ENCODE results near the gene IRAK3.

IRAK3 gene

DNA sequence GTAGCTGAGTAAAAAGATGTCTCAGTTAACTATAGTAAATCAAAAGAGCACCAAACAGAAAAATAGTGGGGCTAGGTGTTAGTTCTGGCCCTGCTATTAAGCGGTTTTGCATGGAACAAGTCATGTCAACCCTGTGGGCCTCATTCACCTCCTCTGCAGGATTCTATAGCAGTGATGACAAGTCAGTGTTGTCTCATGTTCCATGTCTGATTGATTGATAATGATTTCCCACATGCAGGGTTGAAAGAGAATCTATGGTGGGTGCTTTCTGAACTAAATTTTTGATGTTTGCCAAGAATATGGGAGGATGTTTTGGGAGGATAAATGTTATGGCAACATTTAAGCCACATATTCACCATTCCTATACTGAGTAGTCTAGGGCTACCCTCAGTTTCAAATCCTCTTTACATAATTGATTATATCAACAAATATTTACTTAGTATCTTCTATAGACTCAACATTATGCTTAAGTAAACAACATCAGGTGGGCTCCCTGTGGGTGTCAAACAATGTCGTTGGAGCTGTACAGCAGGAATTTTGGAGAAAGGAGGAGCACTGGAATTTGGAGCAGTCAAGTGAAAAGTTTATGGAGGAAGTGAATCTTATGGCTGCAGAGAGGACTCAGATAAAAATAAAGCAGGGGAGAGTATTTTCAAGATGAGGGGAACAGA, 48.6 kb downstream of the IRAK3 start:
- H3K4me1 ChIP-seq (ENCODE audit: insufficient read depth, low read length), result peaks cover 9% of the 10 kb centered on the region
- H2AFZ ChIP-seq (ENCODE audit: low read depth, low read length), result no peak overlapping the region
- no peak overlapping the region for H3K4me3 ChIP-seq (ENCODE audit: low read length)
- H3K36me3 ChIP-seq (ENCODE audit: insufficient read depth, low read length), result no peaks in the 10 kb centered on the region
- peaks cover 12% of the 10 kb centered on the region for H3K27me3 ChIP-seq (ENCODE audit: insufficient read depth, low read length)
- H3K9me3 ChIP-seq (ENCODE audit: low read length), result no peaks in the 10 kb centered on the region

DNA sequence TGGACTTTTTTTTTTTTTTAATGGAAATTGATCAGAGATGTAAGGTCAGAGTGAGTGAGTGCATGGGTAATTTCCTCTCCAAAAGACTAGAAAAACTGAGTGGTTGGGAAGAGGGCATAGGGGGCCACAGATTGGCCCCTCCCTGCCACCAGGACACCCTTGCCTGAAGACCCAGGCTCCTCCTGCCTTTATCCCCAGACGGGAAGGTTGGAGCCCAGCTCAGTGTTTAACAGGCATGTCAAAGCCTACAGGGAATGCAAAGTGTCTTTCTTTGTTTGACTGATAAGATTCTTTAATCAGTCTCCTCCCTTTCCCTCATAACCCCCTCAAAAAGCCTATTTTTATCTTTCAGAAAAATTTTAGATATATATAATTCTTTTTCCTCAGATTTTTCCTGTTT, 50.3 kb downstream of the IRAK3 start:
- Histone ChIP-seq H3K36me3 (ENCODE audit: insufficient read depth, low read length) (no peaks in the 10 kb centered on the region), H3K4me3 (ENCODE audit: low read length) (no peak overlapping the region)

GRCh38 chr12:66240096-66240820, 51.2 kb downstream of the IRAK3 start:
- Histone ChIP-seq H3K9me3 (ENCODE audit: low read length) (no peaks in the 10 kb centered on the region), H3K27me3 (ENCODE audit: insufficient read depth, low read length) (peaks cover 12% of the 10 kb centered on the region), H3K36me3 (ENCODE audit: insufficient read depth, low read length) (no peaks in the 10 kb centered on the region), H3K4me3 (ENCODE audit: low read length) (no peak overlapping the region), H2AFZ (ENCODE audit: low read depth, low read length) (no peak overlapping the region), H3K4me1 (ENCODE audit: insufficient read depth, low read length) (peaks cover 6% of the 10 kb centered on the region)

More for the DNA sequence above, 50.3 kb downstream of the IRAK3 start:
- peaks cover 12% of the 10 kb centered on the region for H3K27me3 ChIP-seq (ENCODE audit: insufficient read depth, low read length)
- peaks cover 9% of the 10 kb centered on the region for H3K4me1 ChIP-seq (ENCODE audit: insufficient read depth, low read length)
- H3K9me3 ChIP-seq (ENCODE audit: low read length), result no peaks in the 10 kb centered on the region
- H2AFZ ChIP-seq (ENCODE audit: low read depth, low read length), result no peak overlapping the region

DNA sequence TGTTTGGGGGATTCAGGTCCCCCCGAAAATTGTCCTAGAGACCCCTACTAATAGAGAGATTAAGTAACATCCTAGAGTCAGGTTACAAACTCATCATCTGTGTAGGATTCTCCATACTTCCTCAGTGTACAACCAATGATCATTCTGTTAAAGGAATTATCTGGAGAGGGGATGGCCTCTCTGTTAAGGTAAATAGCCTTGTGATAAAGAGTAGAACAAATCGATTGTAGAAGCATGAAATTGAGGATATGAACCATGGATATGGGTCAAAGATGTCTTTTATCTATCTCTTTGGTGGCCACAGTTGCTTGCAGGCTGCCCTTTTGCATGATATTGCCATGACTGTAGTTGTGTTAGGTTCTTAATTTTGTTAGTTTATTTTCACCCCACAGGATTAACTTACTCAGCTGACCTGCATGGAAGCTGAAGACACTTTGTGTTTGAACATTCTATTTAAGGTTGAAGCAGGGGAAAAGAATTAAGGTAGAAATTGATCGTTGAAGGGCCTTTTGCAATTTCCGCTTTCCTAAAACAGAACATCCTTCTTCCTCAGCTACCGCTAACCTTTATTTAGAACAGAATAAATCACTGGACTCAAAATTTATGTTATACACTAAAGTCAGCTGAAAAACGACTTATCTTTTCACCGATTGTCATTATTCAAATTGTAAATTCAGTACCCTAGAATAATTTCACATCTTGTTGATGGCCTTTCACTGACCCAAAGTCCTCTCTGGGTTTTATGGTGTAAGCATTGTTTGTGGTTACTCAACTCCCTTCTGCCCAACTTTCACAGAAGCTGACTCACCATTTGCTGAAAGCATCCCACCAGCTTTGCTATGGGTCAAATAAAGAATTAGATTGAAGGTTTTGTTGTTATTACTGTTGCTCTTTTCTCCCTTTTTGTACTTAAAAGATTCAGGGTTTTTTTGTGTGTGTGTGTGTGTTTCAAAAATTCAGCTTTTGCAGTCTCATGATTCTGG, 52.3 kb downstream of the IRAK3 start:
- Histone ChIP-seq H3K4me3 (ENCODE audit: low read length) (no peak overlapping the region), H3K27me3 (ENCODE audit: insufficient read depth, low read length) (peaks cover 10% of the 10 kb centered on the region), H3K4me1 (ENCODE audit: insufficient read depth, low read length) (peaks cover 3% of the 10 kb centered on the region), H3K9me3 (ENCODE audit: low read length) (no peaks in the 10 kb centered on the region), H3K36me3 (ENCODE audit: insufficient read depth, low read length) (no peaks in the 10 kb centered on the region), H2AFZ (ENCODE audit: low read depth, low read length) (no peak overlapping the region)

GRCh38 chr12:66242311-66242710, 53.3 kb downstream of the IRAK3 start:
- Histone ChIP-seq H3K36me3 (ENCODE audit: insufficient read depth, low read length) (no peaks in the 10 kb centered on the region), H3K4me1 (ENCODE audit: insufficient read depth, low read length) (peaks cover 3% of the 10 kb centered on the region), H3K9me3 (ENCODE audit: low read length) (no peaks in the 10 kb centered on the region), H3K27me3 (ENCODE audit: insufficient read depth, low read length) (peaks cover 3% of the 10 kb centered on the region), H3K4me3 (ENCODE audit: low read length) (no peak overlapping the region), H2AFZ (ENCODE audit: low read depth, low read length) (no peak overlapping the region)

DNA sequence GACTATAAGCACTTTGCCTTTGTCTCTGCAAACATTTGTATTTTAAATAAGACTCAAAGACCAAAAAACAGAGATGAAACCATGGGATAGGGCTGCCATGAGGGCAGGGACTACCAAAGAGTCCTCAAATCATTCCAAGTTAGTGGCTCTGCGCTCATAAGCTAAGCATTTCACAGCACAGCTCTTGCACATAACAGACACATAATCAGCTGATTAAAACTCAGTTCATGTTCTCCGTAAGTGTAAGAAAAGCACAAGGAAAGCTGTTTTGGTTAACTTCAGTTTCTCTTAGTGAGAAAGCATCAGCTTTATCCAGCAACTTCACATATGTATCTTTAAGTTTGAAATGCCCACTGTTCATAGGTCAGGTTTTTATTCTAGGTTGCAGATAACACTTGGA, 54.9 kb downstream of the IRAK3 start:
- Histone ChIP-seq H3K36me3 (ENCODE audit: insufficient read depth, low read length) (no peaks in the 10 kb centered on the region), H3K4me1 (ENCODE audit: insufficient read depth, low read length) (peaks cover 3% of the 10 kb centered on the region), H3K9me3 (ENCODE audit: low read length) (no peaks in the 10 kb centered on the region), H3K27me3 (ENCODE audit: insufficient read depth, low read length) (no peaks in the 10 kb centered on the region), H2AFZ (ENCODE audit: low read depth, low read length) (no peak overlapping the region), H3K4me3 (ENCODE audit: low read length) (no peak overlapping the region)

- Histone ChIP-seq H3K36me3 (ENCODE audit: insufficient read depth, low read length) (no peaks in the 10 kb centered on the region), H2AFZ (ENCODE audit: low read depth, low read length) (no peak overlapping the region), H3K4me3 (ENCODE audit: low read length) (no peak overlapping the region), H3K4me1 (ENCODE audit: insufficient read depth, low read length) (no peaks in the 10 kb centered on the region), H3K9me3 (ENCODE audit: low read length) (no peaks in the 10 kb centered on the region), H3K27me3 (ENCODE audit: insufficient read depth, low read length) (no peaks in the 10 kb centered on the region)
Observed at GRCh38 chr12:66244446-66244845, 55.4 kb downstream of the IRAK3 start.

- Histone ChIP-seq H2AFZ (ENCODE audit: low read depth, low read length) (no peak overlapping the region), H3K4me3 (ENCODE audit: low read length) (no peak overlapping the region), H3K9me3 (ENCODE audit: low read length) (no peaks in the 10 kb centered on the region), H3K27me3 (ENCODE audit: insufficient read depth, low read length) (no peaks in the 10 kb centered on the region), H3K36me3 (ENCODE audit: insufficient read depth, low read length) (no peaks in the 10 kb centered on the region), H3K4me1 (ENCODE audit: insufficient read depth, low read length) (no peaks in the 10 kb centered on the region)
Observed at GRCh38 chr12:66247741-66248140, 58.7 kb downstream of the IRAK3 start.

DNA sequence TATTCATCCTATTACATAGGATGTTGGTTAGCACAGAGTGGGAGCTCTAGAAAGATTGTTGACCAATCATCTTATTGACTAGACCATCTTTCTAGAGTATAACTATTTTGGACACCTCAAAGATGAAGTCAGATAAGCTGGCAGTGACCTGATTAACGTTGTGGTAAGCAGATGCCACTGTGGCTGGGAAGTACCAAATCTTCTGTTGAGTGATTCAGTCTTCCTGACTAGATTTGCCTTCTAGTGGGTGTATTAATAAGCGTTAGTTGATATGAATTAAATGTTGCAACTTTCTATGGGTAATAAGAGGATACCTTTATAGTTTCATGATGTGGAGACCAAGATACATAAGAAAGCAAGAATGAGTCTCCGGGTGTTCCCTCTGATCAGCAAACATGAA, 62.0 kb downstream of the IRAK3 start:
- Histone ChIP-seq H3K9me3 (ENCODE audit: low read length) (no peaks in the 10 kb centered on the region), H2AFZ (ENCODE audit: low read depth, low read length) (no peak overlapping the region), H3K27me3 (ENCODE audit: insufficient read depth, low read length) (no peaks in the 10 kb centered on the region), H3K4me1 (ENCODE audit: insufficient read depth, low read length) (no peaks in the 10 kb centered on the region), H3K36me3 (ENCODE audit: insufficient read depth, low read length) (no peaks in the 10 kb centered on the region), H3K4me3 (ENCODE audit: low read length) (no peak overlapping the region)

GRCh38 chr12:66252771-66253170, 63.8 kb downstream of the IRAK3 start:
- H3K36me3 ChIP-seq (ENCODE audit: insufficient read depth, low read length), result no peaks in the 10 kb centered on the region
- H3K9me3 ChIP-seq (ENCODE audit: low read length), result no peaks in the 10 kb centered on the region
- no peak overlapping the region for H2AFZ ChIP-seq (ENCODE audit: low read depth, low read length)
- no peak overlapping the region for H3K4me3 ChIP-seq (ENCODE audit: low read length)
- no peaks in the 10 kb centered on the region for H3K27me3 ChIP-seq (ENCODE audit: insufficient read depth, low read length)
- peaks cover under 1% of the 10 kb centered on the region for H3K4me1 ChIP-seq (ENCODE audit: insufficient read depth, low read length)

DNA sequence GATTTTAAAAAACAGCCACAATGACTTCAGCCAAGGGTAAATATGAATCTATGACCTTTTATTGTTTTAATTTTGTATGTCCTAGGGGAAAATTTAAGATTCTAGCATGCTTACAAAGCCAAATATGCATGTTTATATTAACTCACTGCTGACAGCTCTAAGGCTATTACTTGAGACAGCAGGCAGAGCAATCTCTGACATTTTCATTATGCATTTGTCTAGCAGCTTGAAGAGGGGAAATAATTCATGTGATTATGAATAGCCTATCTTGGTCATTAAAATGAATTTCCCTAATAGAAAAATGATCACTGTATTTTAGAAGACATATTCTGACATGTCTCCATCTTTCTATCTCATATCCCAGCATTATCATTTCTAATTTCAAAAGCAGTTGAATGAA, 66.7 kb downstream of the IRAK3 start:
- Histone ChIP-seq H3K9me3 (ENCODE audit: low read length) (no peaks in the 10 kb centered on the region), H2AFZ (ENCODE audit: low read depth, low read length) (no peak overlapping the region), H3K4me1 (ENCODE audit: insufficient read depth, low read length) (peaks cover 12% of the 10 kb centered on the region), H3K4me3 (ENCODE audit: low read length) (no peak overlapping the region), H3K36me3 (ENCODE audit: insufficient read depth, low read length) (no peaks in the 10 kb centered on the region), H3K27me3 (ENCODE audit: insufficient read depth, low read length) (no peaks in the 10 kb centered on the region)

GRCh38 chr12:66258011-66258410, 69.0 kb downstream of the IRAK3 start:
- Histone ChIP-seq H3K4me3 (ENCODE audit: low read length) (no peak overlapping the region), H3K36me3 (ENCODE audit: insufficient read depth, low read length) (no peaks in the 10 kb centered on the region), H2AFZ (ENCODE audit: low read depth, low read length) (no peak overlapping the region), H3K4me1 (ENCODE audit: insufficient read depth, low read length) (peaks cover 12% of the 10 kb centered on the region), H3K9me3 (ENCODE audit: low read length) (no peaks in the 10 kb centered on the region), H3K27me3 (ENCODE audit: insufficient read depth, low read length) (no peaks in the 10 kb centered on the region)

DNA sequence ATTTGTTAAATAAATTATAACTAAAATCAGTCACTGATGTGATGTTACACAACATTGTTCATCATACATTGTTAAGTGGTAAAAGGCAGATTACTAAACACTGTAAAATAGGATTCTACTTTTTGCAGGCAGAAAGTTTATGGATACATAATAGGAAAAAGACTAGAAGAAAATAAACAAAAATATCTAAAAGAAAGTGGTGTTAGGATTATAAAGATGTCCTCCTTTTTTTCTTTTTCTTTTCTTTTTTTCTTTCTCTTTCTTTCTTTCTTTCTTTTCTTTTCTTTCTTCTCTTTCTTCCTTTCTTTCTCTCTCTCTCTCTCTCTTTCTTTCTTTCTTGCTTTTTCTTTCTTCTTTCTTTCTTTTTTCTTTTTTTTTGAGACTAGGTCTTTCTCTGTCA, 73.7 kb downstream of the IRAK3 start:
- no peaks in the 10 kb centered on the region for H3K27me3 ChIP-seq (ENCODE audit: insufficient read depth, low read length)
- peaks cover 12% of the 10 kb centered on the region for H3K4me1 ChIP-seq (ENCODE audit: insufficient read depth, low read length)
- no peak overlapping the region for H3K4me3 ChIP-seq (ENCODE audit: low read length)
- no peaks in the 10 kb centered on the region for H3K36me3 ChIP-seq (ENCODE audit: insufficient read depth, low read length)
- H2AFZ ChIP-seq (ENCODE audit: low read depth, low read length), result no peak overlapping the region
- H3K9me3 ChIP-seq (ENCODE audit: low read length), result no peaks in the 10 kb centered on the region

Data from neuron (in vitro differentiated cells).